Subcutaneous preadipocyte (primary cell): ENCODE results near the gene SPATA19. TPM values are rescaled to one million over a fixed set of nuclear protein-coding genes. Genes with fewer than 3 reads are reported as not detected.

ENCODE experiments used
- total RNA-seq: library from RNA; depleted of rRNA; stranded (reverse); fragments of >200 nt; gene quantifications from 2 replicates; pipeline ENCODE4 v1.2.3, GENCODE V29; 2012

The SPATA19 gene
- not detected in 2 replicates for total RNA-seq

GRCh38 chr11:133845413-133845812 lies at the start of gene SPATA19:
Gene SPATA19, minus strand, starts transcription at chr11:133845513. Its CDS starts 67 bp downstream, at chr11:133845446.

Other genes with a start within 250 kb of the SPATA19 start
- 0.20 and 0.37 TPM in 2 replicates for gene IGSF9B, start 111.5 kb upstream of the SPATA19 start, total RNA-seq
- gene JAM3, start 223.6 kb upstream of the SPATA19 start, total RNA-seq = 61.7 and 68.6 TPM in 2 replicates